HFF-Myc (cell line): ENCODE measurements around the gene CLASP1.
"Not testable (repeated sequence)": the region's sequence is repeated elsewhere in the genome, so short reads cannot be mapped to it uniquely, and the experiment has no call there.

ENCODE experiments used
- DNase-seq: peaks from one replicate; pipeline ENCODE4 v3.0.0-alpha.2; 2011; ENCODE audit warnings: low read depth; ENCODE audit errors: extremely low read depth
- H3K4me3 ChIP-seq: replicated peaks from 2 replicates; pipeline ENCODE4 v1.5.1; 2011; ENCODE audit warnings: low read depth, mild to moderate bottlenecking, control low read depth, low read length
- TF ChIP-seq, protein P1 (sequence below): IDR thresholded peaks from 2 replicates; pipeline ENCODE4 v1.5.1; 2012; ENCODE audit warnings: mild to moderate bottlenecking, low read depth, low read length, control low read depth; ENCODE audit errors: missing control alignments

CLASP1 gene

DNA sequence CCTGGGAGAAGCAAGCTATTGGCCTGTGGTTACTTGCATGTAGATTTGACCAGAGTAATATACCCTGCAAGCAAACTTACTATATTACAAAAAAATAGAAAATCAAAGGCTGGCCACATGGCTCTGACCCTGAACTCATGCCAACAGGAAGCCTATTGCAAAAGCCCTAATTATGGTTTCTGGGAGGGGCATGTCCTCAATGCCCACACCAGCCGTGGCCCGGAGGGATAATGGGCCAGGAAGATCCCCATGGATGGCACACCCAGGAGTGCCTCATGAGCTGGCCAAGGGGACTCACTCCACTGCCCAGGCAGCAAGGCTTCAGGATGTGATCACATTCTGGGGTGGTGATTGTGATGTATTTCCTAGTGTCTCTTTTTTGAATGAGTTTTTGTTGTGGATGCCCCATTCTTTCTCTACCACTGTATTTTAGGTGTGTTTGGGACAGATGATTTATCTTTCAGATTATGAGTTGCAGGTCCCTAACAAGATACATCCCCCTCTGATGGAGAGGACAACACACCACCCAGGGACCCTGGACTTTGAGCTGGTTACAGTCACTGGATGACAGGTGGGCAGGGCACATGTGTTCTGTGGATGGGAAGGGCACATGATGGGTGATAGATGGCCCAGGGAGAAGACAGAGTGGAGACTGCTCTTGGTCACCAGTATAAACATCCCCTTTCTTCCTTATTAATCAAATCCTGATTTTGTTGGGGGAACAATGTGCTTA is 345.6 kb downstream of the CLASP1 start:
- no peak overlapping the region for H3K4me3 ChIP-seq
- DNase-seq = no peak
- TF ChIP-seq, protein P1, sequence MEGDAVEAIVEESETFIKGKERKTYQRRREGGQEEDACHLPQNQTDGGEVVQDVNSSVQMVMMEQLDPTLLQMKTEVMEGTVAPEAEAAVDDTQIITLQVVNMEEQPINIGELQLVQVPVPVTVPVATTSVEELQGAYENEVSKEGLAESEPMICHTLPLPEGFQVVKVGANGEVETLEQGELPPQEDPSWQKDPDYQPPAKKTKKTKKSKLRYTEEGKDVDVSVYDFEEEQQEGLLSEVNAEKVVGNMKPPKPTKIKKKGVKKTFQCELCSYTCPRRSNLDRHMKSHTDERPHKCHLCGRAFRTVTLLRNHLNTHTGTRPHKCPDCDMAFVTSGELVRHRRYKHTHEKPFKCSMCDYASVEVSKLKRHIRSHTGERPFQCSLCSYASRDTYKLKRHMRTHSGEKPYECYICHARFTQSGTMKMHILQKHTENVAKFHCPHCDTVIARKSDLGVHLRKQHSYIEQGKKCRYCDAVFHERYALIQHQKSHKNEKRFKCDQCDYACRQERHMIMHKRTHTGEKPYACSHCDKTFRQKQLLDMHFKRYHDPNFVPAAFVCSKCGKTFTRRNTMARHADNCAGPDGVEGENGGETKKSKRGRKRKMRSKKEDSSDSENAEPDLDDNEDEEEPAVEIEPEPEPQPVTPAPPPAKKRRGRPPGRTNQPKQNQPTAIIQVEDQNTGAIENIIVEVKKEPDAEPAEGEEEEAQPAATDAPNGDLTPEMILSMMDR = no peak

DNA sequence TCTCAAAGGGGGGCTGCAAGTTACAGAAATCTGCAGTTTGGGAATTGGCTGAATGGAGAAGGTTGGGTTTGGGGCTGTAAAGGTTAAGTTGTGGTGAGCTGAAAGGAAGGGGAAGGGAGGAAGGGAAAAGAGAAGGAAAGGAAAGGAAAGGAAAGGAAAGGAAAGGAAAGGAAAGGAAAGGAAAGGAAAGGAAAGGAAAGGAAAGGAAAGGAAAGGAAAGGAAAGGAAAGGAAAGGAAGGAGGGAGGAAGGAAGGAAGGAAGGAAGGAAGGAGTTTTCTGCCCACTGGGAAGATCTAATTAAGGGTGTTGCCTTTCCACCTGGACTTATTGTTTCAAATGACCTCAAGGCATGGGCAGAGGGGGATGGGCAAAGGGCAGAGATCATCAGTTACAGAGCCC is 348.1 kb downstream of the CLASP1 start:
- not testable (repeated sequence) for DNase-seq, H3K4me3 ChIP-seq

DNA sequence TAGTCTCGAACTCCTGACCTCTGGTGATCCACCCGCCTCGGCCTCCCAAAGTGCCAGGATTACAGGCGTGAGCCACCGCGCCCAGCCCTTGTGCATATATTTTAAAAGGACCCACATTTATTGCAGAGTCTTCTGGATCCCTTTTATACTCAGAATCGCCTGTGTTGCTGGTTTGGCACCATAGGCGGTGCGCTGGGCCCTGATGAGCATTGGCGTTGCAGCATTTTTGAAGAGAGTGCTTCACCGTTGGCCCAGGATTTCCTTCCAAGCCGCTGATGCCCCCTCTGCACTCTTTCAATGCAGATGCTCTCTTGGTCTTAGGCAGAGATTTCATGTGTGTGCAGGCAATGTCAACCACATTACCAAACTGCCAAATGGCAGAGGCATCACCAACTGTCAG is 350.8 kb downstream of the CLASP1 start:
- TF ChIP-seq, protein P1 = no peak
- H3K4me3 ChIP-seq = no peak overlapping the region
- no peak for DNase-seq

DNA sequence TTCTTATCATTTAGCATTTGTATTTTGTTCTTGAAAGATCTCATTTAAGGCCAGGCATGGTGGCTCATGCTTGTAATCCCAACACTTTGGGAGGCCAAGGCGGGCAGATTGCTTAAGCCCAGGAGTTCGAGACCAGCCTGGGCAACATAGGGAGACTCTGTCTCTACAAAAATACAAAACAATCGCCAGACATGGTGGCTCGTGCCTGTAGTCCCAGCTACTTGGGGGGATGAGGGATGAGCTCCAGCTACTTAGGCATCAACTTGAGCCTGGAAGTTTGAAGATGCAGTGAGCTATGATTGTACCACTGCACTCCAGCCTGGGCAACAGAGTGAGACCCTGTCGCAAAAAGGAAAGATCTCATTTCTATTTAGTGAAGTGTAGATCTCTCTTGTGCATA is 351.4 kb downstream of the CLASP1 start:
- H3K4me3 ChIP-seq, DNase-seq: not testable (repeated sequence)

DNA sequence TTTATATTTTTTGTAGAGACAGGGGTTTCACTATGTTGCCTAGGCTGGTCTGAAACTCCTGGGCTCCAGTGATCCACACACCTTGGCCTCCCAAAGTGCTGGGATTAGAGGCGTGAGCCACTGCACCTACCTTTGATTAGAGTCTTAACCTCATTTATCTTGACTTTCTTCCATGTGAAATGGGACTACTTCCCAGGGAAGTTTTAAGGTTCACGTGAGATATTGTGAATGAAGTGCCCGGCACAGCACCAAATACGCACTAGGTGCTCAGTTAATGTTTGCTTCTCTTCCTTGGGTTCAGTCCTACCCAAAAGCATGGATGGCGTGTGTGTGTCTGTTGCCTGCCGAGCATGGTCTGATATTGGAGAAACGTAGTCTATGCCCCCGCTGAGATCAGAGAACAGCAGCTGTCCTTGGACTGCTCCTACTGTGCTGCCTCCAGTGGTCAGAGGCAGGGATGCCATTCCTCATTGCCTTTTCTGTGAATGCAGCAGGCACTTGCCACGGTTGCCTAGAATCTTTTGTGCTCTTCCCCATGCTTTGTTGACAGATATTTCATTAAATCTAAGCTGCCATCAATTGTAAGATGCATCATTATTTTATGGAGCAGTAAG is 351.9 kb downstream of the CLASP1 start:
- peak; percentile 3 for DNase-seq

DNA sequence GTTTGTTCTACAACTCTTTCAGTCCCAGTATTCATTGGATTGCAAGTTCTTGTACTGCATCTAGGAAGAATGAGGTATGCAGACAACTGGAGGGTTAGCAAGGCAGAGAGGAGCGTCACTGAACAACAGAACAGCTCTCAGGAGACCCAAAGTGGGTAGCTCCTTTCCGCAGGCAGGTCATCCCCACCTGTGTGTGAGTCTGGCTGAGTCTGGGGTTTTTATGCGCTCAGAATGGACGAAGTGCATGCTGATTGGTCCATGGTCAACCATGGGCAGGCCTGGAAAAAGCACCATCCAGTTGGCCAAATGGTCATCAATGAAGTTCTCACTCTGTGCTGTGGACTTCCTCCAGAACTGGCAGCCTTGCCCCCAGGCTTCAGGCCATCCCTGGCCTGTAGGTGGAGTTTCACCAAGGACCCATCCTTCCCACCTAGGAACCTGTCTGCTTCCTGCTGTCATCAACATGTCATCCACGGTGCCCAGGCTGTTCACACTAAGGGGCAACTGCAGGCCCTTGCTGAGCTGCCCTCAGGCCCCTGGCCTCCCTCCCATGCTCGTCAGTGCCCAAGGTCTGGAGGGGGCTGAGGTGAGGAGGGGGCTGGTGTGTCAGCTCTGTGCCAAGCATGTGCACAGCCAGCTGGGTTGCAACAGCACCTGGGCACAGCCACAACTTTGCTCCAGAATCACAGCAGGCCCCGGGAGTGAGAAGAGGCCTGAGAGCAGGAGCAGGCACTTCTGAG is 353.2 kb downstream of the CLASP1 start:
- no peak for DNase-seq
- TF ChIP-seq, protein P1 = no peak
- H3K4me3 ChIP-seq = no peak overlapping the region

More for the DNA sequence above, 351.9 kb downstream of the CLASP1 start:
- TF ChIP-seq, protein P1 = peak; percentile 76
- H3K4me3 ChIP-seq = no peak overlapping the region

DNA sequence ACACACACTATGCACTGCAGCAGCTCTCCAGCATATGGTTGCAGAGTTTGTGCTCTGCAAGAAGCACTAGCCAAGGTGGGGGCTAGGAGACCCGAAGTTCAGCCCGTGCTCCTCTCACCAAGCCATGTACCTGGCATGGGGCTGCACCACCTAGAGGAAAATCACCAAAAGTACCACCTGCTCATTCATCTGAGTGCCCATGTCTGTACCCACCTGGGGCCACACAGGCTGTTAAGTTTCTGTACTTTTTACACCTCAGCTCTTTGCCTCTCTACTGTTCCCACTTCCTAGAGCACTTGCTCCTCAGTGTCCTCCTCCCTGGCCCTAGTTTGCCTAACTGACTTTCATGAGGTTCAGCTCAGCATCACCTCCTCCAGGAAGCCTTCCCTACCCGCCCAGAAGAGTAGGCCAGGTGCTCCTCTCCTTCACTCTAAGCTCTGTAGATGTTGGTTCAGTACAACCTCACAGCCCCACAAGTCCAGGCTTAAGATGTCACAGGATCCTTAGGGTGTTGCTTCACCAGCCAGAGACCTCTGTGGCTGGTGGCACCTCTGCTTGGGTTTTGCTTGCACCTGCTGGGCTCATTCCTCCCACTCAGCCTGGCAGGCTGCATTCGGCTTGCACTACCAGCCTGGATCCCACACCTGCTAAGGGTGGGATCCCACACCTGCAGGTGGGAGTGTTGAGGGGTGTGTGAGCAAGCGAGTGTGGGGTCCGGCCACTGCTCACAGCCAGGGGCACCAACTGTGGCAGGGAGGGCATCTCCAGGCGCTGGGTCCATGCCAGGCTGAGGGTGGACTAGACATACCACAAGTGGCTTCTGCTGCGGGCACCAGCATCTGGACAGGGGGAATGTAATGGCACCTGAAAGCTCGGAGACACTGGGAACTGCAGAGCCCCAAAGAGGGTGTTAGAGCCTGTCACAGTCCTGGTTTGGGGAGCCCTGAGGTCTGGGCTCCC is 354.1 kb downstream of the CLASP1 start:
- no peak for DNase-seq
- TF ChIP-seq, protein P1 = no peak
- H3K4me3 ChIP-seq = no peak overlapping the region
